ENCODE results near the gene ATAD2B.

Gene ATAD2B

DNA sequence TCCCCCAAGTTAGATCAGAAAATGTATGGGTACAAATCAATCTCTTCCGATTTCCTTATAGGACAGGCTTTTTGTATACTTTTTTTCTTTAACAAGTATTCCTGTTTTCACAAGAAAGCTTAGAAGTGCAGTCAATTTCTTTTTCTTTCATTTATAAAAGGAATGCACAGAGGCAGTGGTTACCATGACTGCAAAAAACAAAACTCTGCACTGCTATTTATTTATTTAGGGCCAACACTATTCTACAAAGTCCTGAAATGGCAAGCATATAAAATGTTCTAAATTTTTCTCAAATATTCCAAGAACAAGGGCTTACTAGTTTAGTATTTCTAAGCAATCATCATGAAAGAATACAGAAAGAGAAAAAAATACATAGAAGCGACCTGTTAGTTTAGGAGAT is 22.2 kb downstream of the ATAD2B start:
- H3K27ac ChIP-seq: no peak overlapping the region
- no peak overlapping the region for H3K9ac ChIP-seq
- no peak overlapping the region for H3K4me2 ChIP-seq
- no peak overlapping the region for H3K4me3 ChIP-seq (IDR thresholded peaks at IDR 0.05; ENCODE audit: insufficient read depth, low read depth, low read length)
- H3K27me3 ChIP-seq (ENCODE audit: insufficient read depth, low read depth): no peaks in the 10 kb centered on the region
- H3K79me2 ChIP-seq (ENCODE audit: insufficient read depth, low read depth): no peaks in the 10 kb centered on the region; the same call in 1 of the 2 replicates
- no peaks in the 10 kb centered on the region for H4K20me1 ChIP-seq (ENCODE audit: insufficient read depth)
- TF ChIP-seq, protein P1, sequence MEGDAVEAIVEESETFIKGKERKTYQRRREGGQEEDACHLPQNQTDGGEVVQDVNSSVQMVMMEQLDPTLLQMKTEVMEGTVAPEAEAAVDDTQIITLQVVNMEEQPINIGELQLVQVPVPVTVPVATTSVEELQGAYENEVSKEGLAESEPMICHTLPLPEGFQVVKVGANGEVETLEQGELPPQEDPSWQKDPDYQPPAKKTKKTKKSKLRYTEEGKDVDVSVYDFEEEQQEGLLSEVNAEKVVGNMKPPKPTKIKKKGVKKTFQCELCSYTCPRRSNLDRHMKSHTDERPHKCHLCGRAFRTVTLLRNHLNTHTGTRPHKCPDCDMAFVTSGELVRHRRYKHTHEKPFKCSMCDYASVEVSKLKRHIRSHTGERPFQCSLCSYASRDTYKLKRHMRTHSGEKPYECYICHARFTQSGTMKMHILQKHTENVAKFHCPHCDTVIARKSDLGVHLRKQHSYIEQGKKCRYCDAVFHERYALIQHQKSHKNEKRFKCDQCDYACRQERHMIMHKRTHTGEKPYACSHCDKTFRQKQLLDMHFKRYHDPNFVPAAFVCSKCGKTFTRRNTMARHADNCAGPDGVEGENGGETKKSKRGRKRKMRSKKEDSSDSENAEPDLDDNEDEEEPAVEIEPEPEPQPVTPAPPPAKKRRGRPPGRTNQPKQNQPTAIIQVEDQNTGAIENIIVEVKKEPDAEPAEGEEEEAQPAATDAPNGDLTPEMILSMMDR (conservative IDR thresholded peaks at IDR 0.05; ENCODE audit: low read depth, low read length): no peak
- no peaks in the 10 kb centered on the region for H3K36me3 ChIP-seq (ENCODE audit: insufficient read depth)
- no peaks in the 10 kb centered on the region for H3K4me1 ChIP-seq (ENCODE audit: low read depth, poor library complexity, severe bottlenecking)
- no peak overlapping the region for H2AFZ ChIP-seq (ENCODE audit: low read depth)

DNA sequence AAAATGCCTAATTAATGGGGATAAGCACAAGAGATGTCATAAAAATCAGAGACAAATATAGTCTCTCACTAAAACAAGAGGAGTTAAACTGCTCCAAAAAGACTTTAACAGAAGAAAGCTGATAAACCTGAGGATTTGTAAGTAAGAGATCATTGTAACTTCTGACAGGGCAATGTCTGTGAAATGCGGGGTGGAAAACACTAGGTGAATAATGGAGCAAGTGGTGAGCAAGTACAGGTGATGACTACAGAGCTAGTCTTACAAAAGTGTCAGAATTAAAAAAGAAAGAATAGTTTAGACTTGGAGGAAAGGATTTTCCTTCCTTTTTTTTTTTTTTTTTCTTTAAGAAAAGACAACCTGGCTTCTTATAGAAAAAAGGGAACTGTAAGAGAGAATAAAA is 22.7 kb downstream of the ATAD2B start:
- Histone ChIP-seq H3K4me2 (no peak overlapping the region), H4K20me1 (ENCODE audit: insufficient read depth) (no peaks in the 10 kb centered on the region), H3K4me3 (IDR thresholded peaks at IDR 0.05; ENCODE audit: insufficient read depth, low read depth, low read length) (no peak overlapping the region), H2AFZ (ENCODE audit: low read depth) (no peak overlapping the region), H3K27ac (no peak overlapping the region), H3K36me3 (ENCODE audit: insufficient read depth) (no peaks in the 10 kb centered on the region), H3K4me1 (ENCODE audit: low read depth, poor library complexity, severe bottlenecking) (no peaks in the 10 kb centered on the region), H3K27me3 (ENCODE audit: insufficient read depth, low read depth) (no peaks in the 10 kb centered on the region), H3K79me2 (ENCODE audit: insufficient read depth, low read depth) (no peaks in the 10 kb centered on the region; the same call in 1 of the 2 replicates), H3K9ac (no peak overlapping the region)
- TF ChIP-seq, protein P1 (conservative IDR thresholded peaks at IDR 0.05; ENCODE audit: low read depth, low read length): no peak

DNA sequence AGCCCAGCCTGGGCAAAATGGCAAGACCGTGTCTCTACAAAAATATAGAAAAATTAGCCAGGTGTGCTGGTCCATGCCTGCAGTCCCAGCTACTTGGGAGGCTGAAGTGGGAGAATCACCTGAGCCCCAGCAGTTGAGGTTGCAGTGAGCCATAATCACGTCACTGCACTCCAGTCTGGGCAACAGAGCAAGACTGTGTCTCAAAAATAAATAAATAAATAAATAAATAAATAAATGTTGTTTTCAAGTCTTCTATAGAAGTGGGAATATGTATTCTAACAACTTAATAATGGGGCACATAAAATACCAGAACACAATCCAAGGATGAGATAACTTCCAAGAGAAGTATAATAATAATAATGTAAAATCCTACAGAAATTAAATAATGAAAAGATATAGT is 23.9 kb downstream of the ATAD2B start:
- Histone ChIP-seq H3K9ac (no peak overlapping the region), H3K4me2 (no peak overlapping the region), H2AFZ (ENCODE audit: low read depth) (no peak overlapping the region), H3K4me3 (IDR thresholded peaks at IDR 0.05; ENCODE audit: insufficient read depth, low read depth, low read length) (no peak overlapping the region), H3K36me3 (ENCODE audit: insufficient read depth) (no peaks in the 10 kb centered on the region), H4K20me1 (ENCODE audit: insufficient read depth) (no peaks in the 10 kb centered on the region), H3K27ac (no peak overlapping the region), H3K79me2 (ENCODE audit: insufficient read depth, low read depth) (no peaks in the 10 kb centered on the region; the same call in 1 of the 2 replicates), H3K4me1 (ENCODE audit: low read depth, poor library complexity, severe bottlenecking) (no peaks in the 10 kb centered on the region), H3K27me3 (ENCODE audit: insufficient read depth, low read depth) (no peaks in the 10 kb centered on the region)
- TF ChIP-seq, protein P1 (conservative IDR thresholded peaks at IDR 0.05; ENCODE audit: low read depth, low read length): no peak

DNA sequence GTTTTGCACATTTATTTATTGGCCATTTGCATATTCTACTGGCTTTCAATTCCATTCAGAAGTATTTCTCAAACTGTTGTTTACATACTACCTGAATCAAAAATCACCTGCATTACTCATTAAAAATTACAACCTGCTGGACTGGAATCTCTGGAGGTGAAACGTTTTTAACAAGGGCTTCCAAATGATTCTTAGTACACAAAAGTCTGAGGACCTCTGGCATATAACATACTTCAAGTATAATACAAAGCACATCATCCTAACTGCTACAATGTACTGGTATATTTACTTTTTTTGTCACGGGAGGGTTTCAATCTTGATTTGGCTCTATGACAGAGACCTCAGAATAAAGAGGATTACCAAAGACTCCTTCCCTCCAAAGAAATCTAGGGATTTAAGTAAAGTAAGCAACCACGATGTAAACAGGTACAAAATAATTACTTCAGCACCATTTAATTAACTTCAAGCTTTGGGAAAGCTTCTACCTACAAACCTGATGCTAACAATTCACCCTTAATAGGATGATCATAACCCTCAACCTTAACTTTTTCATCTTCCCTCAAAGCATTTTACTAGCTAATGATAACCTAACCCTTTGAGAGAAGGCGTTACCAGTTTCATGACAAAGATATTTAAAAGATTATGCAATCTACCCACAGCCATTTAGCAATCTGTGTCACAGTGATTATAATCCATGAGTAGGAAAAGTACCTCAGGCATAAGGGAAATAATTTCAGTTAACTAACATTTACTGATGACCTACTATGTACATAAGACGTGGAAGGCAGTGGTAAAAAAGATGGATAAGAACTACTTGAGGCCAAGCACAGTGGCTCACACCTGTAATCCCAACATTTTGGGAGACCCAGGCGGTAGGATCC is 24.7 kb downstream of the ATAD2B start:
- Histone ChIP-seq H3K4me3 (IDR thresholded peaks at IDR 0.05; ENCODE audit: insufficient read depth, low read depth, low read length) (no peak overlapping the region), H3K4me1 (ENCODE audit: low read depth, poor library complexity, severe bottlenecking) (no peaks in the 10 kb centered on the region), H3K9ac (no peak overlapping the region), H3K4me2 (no peak overlapping the region), H2AFZ (ENCODE audit: low read depth) (no peak overlapping the region), H4K20me1 (ENCODE audit: insufficient read depth) (no peaks in the 10 kb centered on the region), H3K27me3 (ENCODE audit: insufficient read depth, low read depth) (no peaks in the 10 kb centered on the region), H3K79me2 (ENCODE audit: insufficient read depth, low read depth) (no peaks in the 10 kb centered on the region; the same call in 1 of the 2 replicates), H3K36me3 (ENCODE audit: insufficient read depth) (no peaks in the 10 kb centered on the region), H3K27ac (no peak overlapping the region)
- TF ChIP-seq, protein P1 (conservative IDR thresholded peaks at IDR 0.05; ENCODE audit: low read depth, low read length): no peak
